GM12878 (cell line): Measurements from ENCODE around the gene STX8. TPM values are rescaled to one million over a fixed set of nuclear protein-coding genes. Genes with fewer than 3 reads are reported as not detected.

Source experiments
- ATAC-seq: fragments of 200-7000 bp; cut with Tn5 transposase; 3 replicates; pipeline ENCODE4 v1.9.1; 2020; ENCODE audit warnings: mild to moderate bottlenecking, moderate library complexity
- BruUV-seq: library from RNA; stranded (reverse); fragments of 400-500 nt; replicated peaks from 2 replicates; lab custom pipeline; 2021; lab: Mats Ljungman, UMichigan
- CTCF ChIA-PET: fragments of 300-600 bp; sonication (Branson Sonifier 250); formaldehyde crosslinking; extraction: SDS; loops from one replicate; lab custom pipeline; 2021; ENCODE audit warnings: inconsistent platforms; lab: Yijun Ruan, JAX
- POLR2A ChIA-PET: fragments of 350-600 bp; formaldehyde crosslinking; extraction: SDS; loops from one replicate; lab custom pipeline; 2021; ENCODE audit warnings: inconsistent platforms; lab: Charles Lee
- RAD21 ChIA-PET: fragments of 300-600 bp; sonication (Branson Sonifier 250); formaldehyde crosslinking; loops from one replicate; lab custom pipeline; 2023; ENCODE audit warnings: antibody characterized with exemption; ENCODE audit not compliant: unreplicated experiment; lab: Charles Lee
- SMC1A ChIA-PET: fragments of 300-600 bp; sonication (Branson Sonifier 250); formaldehyde crosslinking; loops from one replicate; lab custom pipeline; 2023; ENCODE audit not compliant: unreplicated experiment, uncharacterized antibody; lab: Charles Lee
- DNase-seq: peaks from one replicate; pipeline ENCODE4 v3.0.0-alpha.2; 2011; ENCODE audit warnings: low read depth, low spot score
- FAIRE-seq: peaks from 3 replicates; lab custom pipeline; 2011; peaks lifted over from hg19 to GRCh38; lab: Jason Lieb, UNC
- H2AFZ ChIP-seq: 2 replicates; pipeline ENCODE4 v1.6.0; 2011; ENCODE audit warnings: low read depth, low read length, control low read depth; ENCODE audit not compliant: control insufficient read depth
- H3K27ac ChIP-seq: 2 replicates; pipeline ENCODE4 v1.5.1; 2011; ENCODE audit warnings: control low read depth; ENCODE audit not compliant: control insufficient read depth, insufficient read depth
- H3K27me3 ChIP-seq, 2 experiments: replicated peaks in 1 of 2; 2 replicates each; pipeline versions ENCODE4 v1.6.0 to v1.6.1; 2011; ENCODE audit warnings: low read length in 1 of 2; ENCODE audit not compliant: control insufficient read depth in 2 of 2, insufficient read depth in 2 of 2
- H3K36me3 ChIP-seq, 2 experiments: 2 replicates each; pipeline ENCODE4 v1.5.1; 2011; ENCODE audit warnings: low read length in 1 of 2; ENCODE audit not compliant: control insufficient read depth in 2 of 2, insufficient read depth in 2 of 2
- H3K4me1 ChIP-seq: 2 replicates; pipeline ENCODE4 v1.6.1; 2011; ENCODE audit warnings: mild to moderate bottlenecking, low read length, moderate library complexity, mixed read lengths; ENCODE audit not compliant: control insufficient read depth, insufficient read depth
- H3K4me2 ChIP-seq: 2 replicates; pipeline ENCODE4 v1.6.0; 2011; ENCODE audit warnings: control low read depth; ENCODE audit not compliant: control insufficient read depth, insufficient read depth
- H3K4me3 ChIP-seq: fragments of 200-600 bp; sonication (generic); 2 replicates; pipeline ENCODE4 v1.5.1; 2016
- H3K79me2 ChIP-seq: 2 replicates; pipeline ENCODE4 v1.6.0; 2011; ENCODE audit warnings: low read length; ENCODE audit not compliant: control insufficient read depth, insufficient read depth
- H3K9ac ChIP-seq: 2 replicates; pipeline ENCODE4 v1.8.0; 2011; ENCODE audit warnings: low read length, control low read depth, mixed read lengths; ENCODE audit not compliant: control insufficient read depth, insufficient read depth
- H3K9me3 ChIP-seq: replicated peaks from 3 replicates; pipeline ENCODE4 v1.5.1; 2011; ENCODE audit warnings: mild to moderate bottlenecking, low read length; ENCODE audit not compliant: control insufficient read depth, insufficient read depth
- H4K20me1 ChIP-seq: 2 replicates; pipeline ENCODE4 v1.6.0; 2011; ENCODE audit not compliant: control insufficient read depth, insufficient read depth
- CEBPB ChIP-seq, 2 experiments: fragments of 150-350 bp in 1 of 2; IDR thresholded peaks; 2 replicates each; pipeline ENCODE4 v1.6.1; 2012 to 2014; ENCODE audit warnings: low read depth in 2 of 2, low read length in 2 of 2, borderline replicate concordance in 1 of 2, inconsistent platforms in 1 of 2
- CREB1 ChIP-seq: IDR thresholded peaks from 2 replicates; pipeline ENCODE4 v1.6.1; 2012; ENCODE audit warnings: low read depth, mild to moderate bottlenecking, inconsistent platforms
- CREM ChIP-seq: IDR thresholded peaks from 2 replicates; pipeline ENCODE4 v1.6.1; 2014; ENCODE audit warnings: antibody characterized with exemption, low read depth
- ETV6 ChIP-seq, 2 experiments: fragments of 450-650 bp in 1 of 2; IDR thresholded peaks in 1 of 2; conservative IDR thresholded peaks in 1 of 2; 2 replicates each; pipeline ENCODE4 v1.6.1; 2014; ENCODE audit warnings: antibody characterized with exemption in 1 of 2, borderline replicate concordance in 1 of 2, low read depth in 1 of 2, mild to moderate bottlenecking in 1 of 2, moderate library complexity in 1 of 2
- FOXK2 ChIP-seq: fragments of 450-650 bp; IDR thresholded peaks from 2 replicates; pipeline ENCODE4 v1.6.1; 2017; ENCODE audit warnings: mild to moderate bottlenecking, moderate library complexity
- HDAC6 ChIP-seq: fragments of 200-600 bp; sonication (generic); IDR thresholded peaks from one replicate; pipeline ENCODE4 v1.8.0; 2017; ENCODE audit warnings: antibody characterized with exemption; ENCODE audit not compliant: unreplicated experiment
- JUNB ChIP-seq: IDR thresholded peaks from 2 replicates; pipeline ENCODE4 v1.6.1; 2016; ENCODE audit warnings: antibody characterized with exemption, mild to moderate bottlenecking
- JUND ChIP-seq: IDR thresholded peaks from 2 replicates; pipeline ENCODE4 v1.6.1; 2012; ENCODE audit warnings: low read depth, mild to moderate bottlenecking, low read length, improper control_type of control experiment, moderate library complexity
- MXI1 ChIP-seq: fragments of 150-350 bp; IDR thresholded peaks from 2 replicates; pipeline ENCODE4 v1.6.1; 2011; ENCODE audit warnings: low read depth, mild to moderate bottlenecking, inconsistent platforms, low read length, improper control_type of control experiment
- RB1 ChIP-seq: fragments of 450-650 bp; formaldehyde crosslinking; IDR thresholded peaks from 2 replicates; pipeline ENCODE4 v1.6.1; 2017; ENCODE audit warnings: mild to moderate bottlenecking, borderline replicate concordance
- STAT1 ChIP-seq: fragments of 450-650 bp; conservative IDR thresholded peaks from 2 replicates; pipeline ENCODE4 v1.6.1; 2014; ENCODE audit warnings: antibody characterized with exemption, mild to moderate bottlenecking
- STAT3 ChIP-seq: IDR thresholded peaks from 2 replicates; pipeline ENCODE4 v1.6.1; 2011; ENCODE audit warnings: low read depth, low read length, improper control_type of control experiment
- WRNIP1 ChIP-seq: IDR thresholded peaks from 2 replicates; pipeline ENCODE4 v1.6.1; 2011; ENCODE audit warnings: low read depth, low read length, improper control_type of control experiment, borderline replicate concordance
- WGBS: methylation state at CpG from one replicate; pipeline ENCODE4 v1.1.6; 2016; ENCODE audit warnings: low lambda C conversion rate; ENCODE audit not compliant: insufficient replicate concordance, insufficient coverage; ENCODE audit errors: missing lambda C conversion rate; 5-methylcytosine and 5-hydroxymethylcytosine counted together
- in situ Hi-C: fragments of 300-500 bp; cut with MboI; formaldehyde crosslinking; loops from 9 replicates; pipeline ENCODE4 v1.14.3; 2018; ENCODE audit warnings: mixed read lengths
- intact Hi-C: fragments of 100-400 bp; cut with micrococcal nuclease; formaldehyde crosslinking; loops from one replicate; pipeline ENCODE4 v1.14.2; 2022; ENCODE audit not compliant: unreplicated experiment
- polyA plus RNA-seq, 11 experiments: library from polyadenylated mRNA; depleted of rRNA in 4 of 11; unstranded in 6 of 11; stranded (reverse) in 5 of 11; fragments of >200 nt; fragmentation: Nextera tagmentation in 4 of 11; fragmentation: Illumina TruSeq in 1 of 11; extraction: Ambion mirVana in 4 of 11; extraction: Trizol in 1 of 11; gene quantifications; 1 replicate in 1 of 11; 2 replicates in 10 of 11; pipeline versions ENCODE4 v1.2.1 to v1.2.3, GENCODE V29; 2011 to 2016; ENCODE audit warnings: inconsistent platforms in 2 of 11, missing spikeins in 2 of 11, low read depth in 1 of 11
- total RNA-seq, 4 experiments: library from RNA; depleted of rRNA in 3 of 4; stranded (reverse); fragments of >200 nt in 3 of 4; fragmentation: Illumina TruSeq in 1 of 4; extraction: Trizol in 1 of 4; gene quantifications; 2 replicates each; pipeline versions ENCODE4 v1.2.1 to v1.2.3, GENCODE V29; 2013 to 2021
- TF ChIP-seq, protein P1 (sequence below): fragments of 450-650 bp; IDR thresholded peaks from 2 replicates; pipeline ENCODE4 v1.6.1; 2017; ENCODE audit warnings: antibody characterized with exemption, mild to moderate bottlenecking, moderate library complexity
- TF ChIP-seq, protein P2 (sequence below): fragments of 450-650 bp; IDR thresholded peaks from 2 replicates; pipeline ENCODE4 v1.6.1; 2016; ENCODE audit warnings: mild to moderate bottlenecking, moderate library complexity, borderline replicate concordance
- TF ChIP-seq, protein P3 (sequence below): fragments of 450-650 bp; IDR thresholded peaks from 2 replicates; pipeline ENCODE4 v1.6.1; 2017; ENCODE audit warnings: borderline replicate concordance

STX8 gene
- total and polyA plus RNA-seq, 10 of the 15 experiments (the other 5 are each of a cell fraction or from before 2014, with no cell fraction given) = 47.9 to 151 (median 72.9) TPM

DNA sequence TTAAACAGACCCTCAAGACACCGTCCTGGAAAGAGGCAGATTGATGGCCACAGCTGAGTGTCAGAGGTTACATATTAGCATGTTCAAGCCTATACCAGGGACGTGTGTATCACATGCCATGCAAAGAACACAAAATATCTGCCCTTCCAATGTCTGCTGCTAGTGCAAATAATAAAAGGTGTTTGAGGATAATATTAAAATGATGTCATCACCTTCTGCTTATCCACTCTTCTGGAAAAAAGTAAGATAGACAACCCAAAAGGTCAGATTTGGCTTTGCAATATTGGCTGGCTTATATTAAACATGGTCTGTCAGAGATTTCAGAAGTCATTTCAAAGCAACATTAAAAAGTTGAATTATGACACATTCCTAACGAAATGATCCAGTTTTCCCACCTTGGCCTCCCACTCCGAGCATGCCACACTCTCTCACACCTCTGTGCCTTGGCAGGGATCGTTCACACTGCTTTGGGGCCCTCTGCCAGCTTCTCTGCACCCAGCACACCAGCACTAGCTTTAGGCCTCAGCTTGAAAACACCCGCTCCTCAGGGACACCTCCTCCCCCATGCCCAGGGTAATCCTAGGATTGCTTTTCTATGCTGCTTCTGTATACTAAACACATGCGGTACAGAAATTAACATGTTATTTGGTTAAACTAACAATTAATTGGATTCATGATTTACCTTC, 306.1 kb downstream of the STX8 start:
- ChIA-PET SMC1A (no interaction called here), POLR2A (no interaction called here), CTCF (interaction anchor here (1.0 kb wide), 1 partner anchor 22 kb away, joined by 3 read pairs; no protein-coding TSS in a partner anchor), RAD21 (no interaction called here)
- no peaks in the 10 kb centered on the region for H3K9me3 ChIP-seq
- no peaks in the 10 kb centered on the region for H4K20me1 ChIP-seq
- no peaks in the 10 kb centered on the region for H3K27me3 ChIP-seq
- no peaks in the 10 kb centered on the region for H3K4me1 ChIP-seq
- WGBS = 56% methylated on average over 7 of the region's 7 CpGs
- no peak overlapping the region for H2AFZ ChIP-seq
- ATAC-seq (no peak), DNase-seq (no peak), FAIRE-seq (no peak)
- intact Hi-C loops = no loop called here
- BruUV-seq = no TSS peak
- H3K4me2 ChIP-seq = no peak overlapping the region
- no peaks in the 10 kb centered on the region for H3K36me3 ChIP-seq
- no peak overlapping the region for H3K27ac ChIP-seq
- in situ Hi-C loops = no loop called here
- H3K4me3 ChIP-seq = no peak overlapping the region
- H3K79me2 ChIP-seq = no peaks in the 10 kb centered on the region
- H3K9ac ChIP-seq = no peak overlapping the region
- TF ChIP-seq CREM (no peak), CREB1 (no peak), FOXK2 (no peak), STAT3 (no peak), MXI1 (no peak), JUNB (no peak), CEBPB (IDR thresholded peaks at IDR 0.05; ENCODE audit: borderline replicate concordance in 1 of 2, low read depth in 2 of 2, low read length in 2 of 2) (no peak), JUND (no peak), ETV6 (conservative IDR thresholded peaks at IDR 0.05 in 1 of 2, IDR thresholded peaks at IDR 0.05 in 1 of 2; ENCODE audit: borderline replicate concordance in 1 of 2, low read depth in 1 of 2) (no peak), RB1 (no peak), HDAC6 (no peak), WRNIP1 (no peak), STAT1 (no peak)
- TF ChIP-seq, protein P1, sequence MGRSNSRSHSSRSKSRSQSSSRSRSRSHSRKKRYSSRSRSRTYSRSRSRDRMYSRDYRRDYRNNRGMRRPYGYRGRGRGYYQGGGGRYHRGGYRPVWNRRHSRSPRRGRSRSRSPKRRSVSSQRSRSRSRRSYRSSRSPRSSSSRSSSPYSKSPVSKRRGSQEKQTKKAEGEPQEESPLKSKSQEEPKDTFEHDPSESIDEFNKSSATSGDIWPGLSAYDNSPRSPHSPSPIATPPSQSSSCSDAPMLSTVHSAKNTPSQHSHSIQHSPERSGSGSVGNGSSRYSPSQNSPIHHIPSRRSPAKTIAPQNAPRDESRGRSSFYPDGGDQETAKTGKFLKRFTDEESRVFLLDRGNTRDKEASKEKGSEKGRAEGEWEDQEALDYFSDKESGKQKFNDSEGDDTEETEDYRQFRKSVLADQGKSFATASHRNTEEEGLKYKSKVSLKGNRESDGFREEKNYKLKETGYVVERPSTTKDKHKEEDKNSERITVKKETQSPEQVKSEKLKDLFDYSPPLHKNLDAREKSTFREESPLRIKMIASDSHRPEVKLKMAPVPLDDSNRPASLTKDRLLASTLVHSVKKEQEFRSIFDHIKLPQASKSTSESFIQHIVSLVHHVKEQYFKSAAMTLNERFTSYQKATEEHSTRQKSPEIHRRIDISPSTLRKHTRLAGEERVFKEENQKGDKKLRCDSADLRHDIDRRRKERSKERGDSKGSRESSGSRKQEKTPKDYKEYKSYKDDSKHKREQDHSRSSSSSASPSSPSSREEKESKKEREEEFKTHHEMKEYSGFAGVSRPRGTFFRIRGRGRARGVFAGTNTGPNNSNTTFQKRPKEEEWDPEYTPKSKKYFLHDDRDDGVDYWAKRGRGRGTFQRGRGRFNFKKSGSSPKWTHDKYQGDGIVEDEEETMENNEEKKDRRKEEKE = no peak
- TF ChIP-seq, protein P2, sequence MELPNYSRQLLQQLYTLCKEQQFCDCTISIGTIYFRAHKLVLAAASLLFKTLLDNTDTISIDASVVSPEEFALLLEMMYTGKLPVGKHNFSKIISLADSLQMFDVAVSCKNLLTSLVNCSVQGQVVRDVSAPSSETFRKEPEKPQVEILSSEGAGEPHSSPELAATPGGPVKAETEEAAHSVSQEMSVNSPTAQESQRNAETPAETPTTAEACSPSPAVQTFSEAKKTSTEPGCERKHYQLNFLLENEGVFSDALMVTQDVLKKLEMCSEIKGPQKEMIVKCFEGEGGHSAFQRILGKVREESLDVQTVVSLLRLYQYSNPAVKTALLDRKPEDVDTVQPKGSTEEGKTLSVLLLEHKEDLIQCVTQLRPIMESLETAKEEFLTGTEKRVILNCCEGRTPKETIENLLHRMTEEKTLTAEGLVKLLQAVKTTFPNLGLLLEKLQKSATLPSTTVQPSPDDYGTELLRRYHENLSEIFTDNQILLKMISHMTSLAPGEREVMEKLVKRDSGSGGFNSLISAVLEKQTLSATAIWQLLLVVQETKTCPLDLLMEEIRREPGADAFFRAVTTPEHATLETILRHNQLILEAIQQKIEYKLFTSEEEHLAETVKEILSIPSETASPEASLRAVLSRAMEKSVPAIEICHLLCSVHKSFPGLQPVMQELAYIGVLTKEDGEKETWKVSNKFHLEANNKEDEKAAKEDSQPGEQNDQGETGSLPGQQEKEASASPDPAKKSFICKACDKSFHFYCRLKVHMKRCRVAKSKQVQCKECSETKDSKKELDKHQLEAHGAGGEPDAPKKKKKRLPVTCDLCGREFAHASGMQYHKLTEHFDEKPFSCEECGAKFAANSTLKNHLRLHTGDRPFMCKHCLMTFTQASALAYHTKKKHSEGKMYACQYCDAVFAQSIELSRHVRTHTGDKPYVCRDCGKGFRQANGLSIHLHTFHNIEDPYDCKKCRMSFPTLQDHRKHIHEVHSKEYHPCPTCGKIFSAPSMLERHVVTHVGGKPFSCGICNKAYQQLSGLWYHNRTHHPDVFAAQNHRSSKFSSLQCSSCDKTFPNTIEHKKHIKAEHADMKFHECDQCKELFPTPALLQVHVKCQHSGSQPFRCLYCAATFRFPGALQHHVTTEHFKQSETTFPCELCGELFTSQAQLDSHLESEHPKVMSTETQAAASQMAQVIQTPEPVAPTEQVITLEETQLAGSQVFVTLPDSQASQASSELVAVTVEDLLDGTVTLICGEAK = no peak
- TF ChIP-seq, protein P3, sequence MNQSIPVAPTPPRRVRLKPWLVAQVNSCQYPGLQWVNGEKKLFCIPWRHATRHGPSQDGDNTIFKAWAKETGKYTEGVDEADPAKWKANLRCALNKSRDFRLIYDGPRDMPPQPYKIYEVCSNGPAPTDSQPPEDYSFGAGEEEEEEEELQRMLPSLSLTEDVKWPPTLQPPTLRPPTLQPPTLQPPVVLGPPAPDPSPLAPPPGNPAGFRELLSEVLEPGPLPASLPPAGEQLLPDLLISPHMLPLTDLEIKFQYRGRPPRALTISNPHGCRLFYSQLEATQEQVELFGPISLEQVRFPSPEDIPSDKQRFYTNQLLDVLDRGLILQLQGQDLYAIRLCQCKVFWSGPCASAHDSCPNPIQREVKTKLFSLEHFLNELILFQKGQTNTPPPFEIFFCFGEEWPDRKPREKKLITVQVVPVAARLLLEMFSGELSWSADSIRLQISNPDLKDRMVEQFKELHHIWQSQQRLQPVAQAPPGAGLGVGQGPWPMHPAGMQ = no peak
